Uterus (tissue), 2 donors: ENCODE data around the gene LETM1.

Source experiments
- CTCF ChIP-seq, 4 experiments: fragments of 200-600 bp in 2 of 4; fragments of 450-650 bp in 2 of 4; sonication (generic) in 2 of 4; IDR thresholded peaks; one replicate each; pipeline ENCODE4 v1.5.1; 2016 to 2019; ENCODE audit warnings: antibody characterized with exemption in 4 of 4, mild to moderate bottlenecking in 2 of 4, moderate library complexity in 1 of 4
- POLR2A ChIP-seq, 2 donors: fragments of 450-650 bp; IDR thresholded peaks; one replicate each; pipeline ENCODE4 v1.6.1; 2016; ENCODE audit warnings: antibody characterized with exemption in 2 of 2, mild to moderate bottlenecking in 1 of 2, moderate library complexity in 1 of 2

GRCh38 chr4:1783970-1784369, 72.0 kb downstream of the LETM1 start:
- TF ChIP-seq CTCF (IDR thresholded peaks at IDR 0.05) = no peak
- TF ChIP-seq POLR2A (IDR thresholded peaks at IDR 0.05) = no peak
